T-helper 1 cell treated with Interleukin-12 subunit alpha and Interleukin-12 subunit beta and Interleukin-4 antibody, amounts not matched to agents 30 ng/mL and 1 ng/mL, for 36 hours (primary cell): ENCODE measurements around the gene UTP11. TPM values are rescaled to one million over a fixed set of nuclear protein-coding genes. Genes with fewer than 3 reads are reported as not detected.

ENCODE experiments used
- intact Hi-C: fragments of 100-400 bp; cut with micrococcal nuclease; formaldehyde crosslinking; loops from one replicate; pipeline ENCODE4 v1.15.1; 2024
- total RNA-seq: library from RNA; stranded (reverse); gene quantifications from 2 replicates; pipeline ENCODE4 v1.2.3, GENCODE V29; 2022

Gene UTP11
- total RNA-seq, 1 donor from 2014 or later = 56.2 TPM

DNA sequence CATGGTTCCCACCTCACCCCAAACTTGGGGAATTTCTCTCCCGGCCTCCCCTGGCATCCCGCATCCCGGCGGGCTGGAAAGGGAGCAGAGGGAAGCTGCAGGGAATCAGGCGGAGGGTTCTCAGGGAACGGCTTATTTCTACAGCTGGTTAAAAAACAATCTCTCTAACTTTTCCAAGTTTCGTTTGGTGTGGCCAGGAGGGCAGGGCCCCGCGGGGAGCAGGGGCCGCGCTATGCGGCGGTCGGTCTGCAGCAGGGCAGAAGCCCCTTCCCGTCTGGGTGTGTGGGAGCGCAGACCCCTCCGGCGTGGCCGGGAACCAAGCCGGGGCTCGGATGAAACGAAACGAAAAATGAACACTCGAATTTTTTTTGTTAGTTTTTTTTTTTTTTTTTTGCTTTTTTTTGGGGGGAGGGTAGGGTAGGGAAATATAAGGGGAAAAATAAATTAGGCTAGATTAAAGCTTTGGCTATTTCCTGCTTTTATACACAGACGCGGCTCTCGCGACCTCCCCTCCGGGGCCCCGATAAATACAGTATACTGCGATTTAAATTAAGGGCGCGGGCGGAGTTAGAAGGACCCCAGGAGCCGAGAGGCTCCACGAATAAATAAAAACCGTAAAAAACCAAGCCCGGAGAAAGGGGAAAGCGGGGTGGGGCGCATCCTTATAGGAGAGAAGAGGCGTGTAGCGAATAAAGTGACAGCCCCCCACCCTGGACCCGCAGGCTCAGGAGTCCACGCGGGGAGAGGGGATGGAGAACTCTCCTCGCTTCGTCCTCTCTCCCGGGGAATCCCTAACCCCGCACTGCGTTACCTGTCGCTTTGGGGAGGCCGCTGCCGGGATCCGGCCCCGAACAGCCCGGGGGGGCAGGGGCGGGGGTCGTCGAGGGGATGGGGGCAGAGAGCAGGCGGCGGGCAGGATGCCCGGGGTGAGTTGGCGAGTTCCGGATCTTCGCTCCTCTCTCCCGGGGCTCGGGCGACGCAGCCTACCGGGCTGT lies 32.0 kb downstream of the UTP11 start:
- intact Hi-C loops = loop anchor here (2.0 kb wide), 1 partner anchor 14 kb away; no protein-coding TSS in a partner anchor

DNA sequence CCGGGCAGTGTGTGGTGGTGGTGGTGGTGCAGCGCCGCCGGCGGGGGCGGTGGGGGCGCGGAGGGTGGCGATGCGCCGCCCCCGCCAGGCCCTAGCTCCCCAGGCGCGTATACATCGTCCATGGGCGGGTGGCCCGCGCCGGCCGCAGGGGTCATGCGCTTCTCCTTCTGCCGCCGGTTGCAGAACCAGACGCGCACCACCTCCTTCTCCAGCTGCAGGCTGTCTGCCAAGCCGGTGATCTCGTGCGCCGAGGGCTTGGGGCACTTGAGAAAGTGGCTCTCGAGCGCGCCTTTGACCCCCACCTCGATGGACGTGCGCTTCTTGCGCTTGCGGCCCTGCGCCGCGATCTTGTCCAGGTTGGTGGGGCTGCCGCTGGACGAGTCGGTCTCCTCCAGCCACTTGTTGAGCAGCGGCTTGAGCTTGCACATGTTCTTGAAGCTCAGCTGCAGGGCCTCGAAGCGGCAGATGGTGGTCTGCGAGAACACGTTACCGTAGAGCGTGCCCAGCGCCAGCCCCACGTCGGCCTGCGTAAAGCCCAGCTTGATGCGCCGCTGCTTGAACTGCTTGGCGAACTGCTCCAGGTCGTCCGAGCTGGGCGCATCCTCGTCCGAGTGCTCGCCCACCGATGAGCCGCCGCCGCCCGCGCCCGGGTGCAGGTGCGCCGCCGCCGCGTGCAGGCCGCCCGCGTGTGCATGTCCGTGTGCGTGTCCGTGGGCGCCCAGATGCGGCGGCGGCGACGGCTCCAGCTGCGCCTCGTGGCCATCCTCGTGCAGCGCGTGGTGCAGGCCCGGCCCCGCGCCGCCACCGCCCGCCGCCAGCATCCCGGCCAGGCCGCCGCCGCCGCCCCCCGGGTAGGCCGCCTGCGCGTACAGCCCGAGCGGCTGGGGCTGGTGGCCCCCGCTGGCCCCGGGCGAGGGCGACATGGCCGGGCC lies 33.1 kb downstream of the UTP11 start:
- intact Hi-C loops = loop anchor here (2.0 kb wide), 1 partner anchor 15 kb away; no protein-coding TSS in a partner anchor

DNA sequence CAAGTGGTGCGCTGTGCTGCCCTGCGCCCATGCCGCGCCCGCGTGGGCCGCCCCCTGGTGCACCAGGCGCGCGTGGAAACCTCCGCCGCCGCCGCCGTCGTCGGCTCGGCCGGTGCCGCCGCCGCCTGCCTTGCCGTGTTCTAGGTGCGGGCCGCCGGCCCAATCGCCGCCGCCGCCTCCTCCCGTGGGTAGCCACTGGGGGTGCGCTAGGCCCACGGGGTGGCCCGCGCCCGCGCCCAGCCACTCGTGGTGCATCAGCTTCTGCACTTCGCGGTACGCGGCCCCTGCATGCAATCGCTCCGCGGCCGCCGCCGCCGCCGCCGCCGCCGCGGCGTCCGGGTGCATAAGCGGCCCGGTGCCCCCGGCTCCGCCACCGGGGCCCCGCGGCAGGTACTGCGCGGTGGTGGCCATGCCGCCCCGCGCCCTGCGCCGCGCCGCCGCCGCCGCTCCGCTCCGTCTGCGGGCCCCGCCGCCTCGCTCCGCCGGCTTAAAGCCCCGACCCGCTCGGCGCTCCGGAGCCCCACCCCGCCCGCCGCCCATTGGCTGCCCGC lies 33.9 kb downstream of the UTP11 start, which contains the start of gene POU3F1:
TSS of gene POU3F1 (minus strand) at position 461 of the 551 bp plus-strand sequence. CDS start at position 411, 50 bp downstream.
- intact Hi-C loops = no loop called here

DNA sequence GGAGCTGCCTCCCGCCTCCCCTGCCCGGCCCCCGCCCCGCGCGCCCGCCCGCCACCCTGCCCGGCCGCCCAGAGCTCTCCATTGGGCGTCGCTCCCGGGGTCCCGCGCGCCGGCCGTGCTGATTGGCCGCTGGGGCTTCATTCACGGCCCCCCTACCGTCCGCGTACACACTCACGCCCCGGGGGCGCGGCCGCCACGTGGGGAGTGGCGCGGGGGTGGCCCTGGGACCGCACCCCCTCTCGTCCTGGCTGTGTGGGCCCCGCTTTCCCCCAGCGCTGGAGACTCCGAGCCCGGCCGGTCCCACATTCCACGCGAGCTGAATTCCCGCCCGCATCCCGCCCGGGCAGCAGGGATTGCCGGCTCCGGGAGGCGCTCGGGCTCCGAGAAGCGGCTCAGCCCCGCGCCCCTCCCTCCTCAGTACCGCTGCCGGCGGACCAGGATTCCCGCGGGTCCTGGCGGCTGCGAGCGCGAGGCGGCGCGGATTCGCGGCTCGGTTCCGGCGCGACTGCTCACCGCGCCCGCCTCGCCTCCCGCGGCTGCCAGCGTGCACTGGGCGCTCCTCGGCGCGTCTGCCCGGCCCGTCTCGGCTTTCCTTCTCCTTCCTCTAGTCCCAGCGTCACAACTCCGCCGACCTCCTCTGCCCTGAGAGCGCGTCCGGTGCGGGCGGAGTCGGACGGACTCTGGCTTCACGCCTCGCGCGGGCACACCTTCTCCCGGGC lies 34.5 kb downstream of the UTP11 start:
- intact Hi-C loops = no loop called here

DNA sequence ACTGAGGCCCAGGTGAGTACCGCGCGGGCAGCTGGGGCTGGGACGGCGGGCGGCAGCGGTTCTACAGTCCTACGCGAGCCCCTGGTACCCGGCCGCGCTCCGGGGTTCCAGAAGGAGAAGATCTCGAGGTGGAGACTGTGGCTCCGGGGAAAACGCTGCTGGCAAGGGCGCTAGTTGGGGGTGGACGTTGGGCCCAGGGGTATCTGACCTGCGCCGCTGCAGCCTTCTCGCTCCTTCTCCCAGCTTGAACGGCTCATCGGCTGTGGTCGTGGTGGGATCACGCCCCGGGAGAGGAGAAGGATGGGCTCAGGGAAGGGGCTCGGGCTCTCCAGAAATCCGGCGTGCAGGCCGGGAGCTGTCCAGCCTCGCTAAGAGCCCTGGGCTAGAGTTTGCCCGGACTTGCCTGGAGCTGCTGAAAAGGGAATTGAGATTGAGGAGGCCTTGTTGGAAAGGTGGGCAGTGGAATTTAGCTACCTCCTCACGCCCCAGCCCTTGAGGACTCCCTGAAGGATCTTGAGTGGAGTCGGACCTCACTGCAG lies 35.1 kb downstream of the UTP11 start:
- intact Hi-C loops = no loop called here

DNA sequence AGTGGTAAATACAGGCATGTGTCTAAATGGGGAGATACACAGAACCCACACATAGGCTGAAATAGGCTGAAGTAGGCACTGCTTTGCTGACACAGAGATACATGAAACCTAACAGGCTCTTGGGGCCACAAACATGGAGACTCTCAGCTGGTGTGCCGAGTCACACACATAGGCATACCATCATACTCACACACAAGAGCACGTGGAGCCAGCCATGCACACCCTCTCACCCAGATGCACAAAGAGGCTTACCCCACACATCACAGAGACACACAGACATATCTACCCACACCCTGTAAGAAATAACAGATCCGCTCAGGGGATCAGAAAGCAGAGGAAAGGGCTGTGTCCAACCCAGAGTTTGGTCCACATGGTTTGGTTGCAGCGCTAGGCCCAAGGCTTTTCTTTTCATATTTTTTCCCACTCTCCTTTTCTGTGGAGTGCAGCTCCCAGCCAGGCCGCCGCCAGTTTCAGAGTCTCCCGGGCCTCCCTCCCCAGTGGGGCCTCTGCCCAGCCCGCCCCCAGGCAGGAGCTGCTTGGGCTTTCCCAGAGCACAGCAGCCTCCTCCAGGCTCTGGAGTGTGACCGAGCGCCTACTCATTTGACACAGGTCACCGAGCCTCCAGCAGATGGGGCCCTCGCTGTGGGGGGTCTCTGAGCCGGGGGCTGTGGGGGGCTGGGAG lies 38.0 kb downstream of the UTP11 start:
- intact Hi-C loops = no loop called here

DNA sequence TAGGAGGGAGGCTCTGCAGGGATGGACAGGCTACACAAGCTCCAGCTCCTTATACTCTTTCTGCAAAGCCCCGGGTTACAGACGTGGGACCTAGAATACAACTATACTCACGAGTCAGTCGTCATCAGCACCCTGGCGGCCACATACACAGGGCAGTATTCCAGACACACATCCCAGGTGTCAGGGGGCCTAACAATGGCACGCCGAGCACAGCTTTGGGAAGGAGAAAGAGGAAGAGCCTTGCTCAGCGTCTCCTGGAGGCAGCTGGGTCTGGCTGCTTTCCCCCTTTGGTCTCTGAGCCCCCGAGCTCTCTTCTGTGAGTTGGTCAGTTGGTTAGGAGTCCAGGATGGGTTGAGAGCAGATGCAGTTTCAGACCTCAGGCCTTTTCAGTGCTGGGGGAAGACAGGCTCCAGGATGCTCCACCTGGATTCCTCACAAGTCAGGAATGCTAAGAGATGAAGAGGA lies 38.6 kb downstream of the UTP11 start:
- intact Hi-C loops = no loop called here

DNA sequence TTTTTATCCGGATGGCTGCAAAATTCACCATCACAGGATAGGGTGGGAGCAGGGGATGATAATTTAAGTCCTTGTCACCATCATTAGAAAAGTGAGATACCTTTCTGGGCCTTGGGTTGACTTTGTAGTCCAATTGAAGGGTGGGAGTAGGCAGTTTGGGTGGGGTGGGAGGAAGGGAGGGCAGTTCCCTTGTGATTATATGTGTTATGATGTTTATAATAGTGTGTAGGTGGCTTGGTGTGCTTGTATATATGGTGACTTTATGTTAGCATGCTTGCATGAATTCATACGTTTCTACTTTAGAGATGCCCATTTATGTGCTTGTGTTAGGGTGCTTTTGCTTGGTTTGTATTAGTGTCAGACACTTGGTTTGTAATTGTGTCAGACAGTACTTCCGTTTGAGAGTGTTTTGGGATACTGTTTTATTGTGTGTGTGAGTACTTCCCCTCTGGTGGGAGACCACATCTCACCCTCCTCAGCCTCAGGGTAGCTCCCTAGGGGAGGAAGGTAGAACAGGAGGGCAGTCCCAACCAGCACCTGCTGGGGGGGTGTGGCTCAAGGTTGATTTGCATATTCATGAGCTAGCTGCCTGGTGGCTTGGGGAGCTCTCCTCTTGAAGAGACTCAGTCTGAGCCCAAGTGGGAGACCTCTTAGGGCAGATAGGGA lies 40.3 kb downstream of the UTP11 start:
- intact Hi-C loops = no loop called here

DNA sequence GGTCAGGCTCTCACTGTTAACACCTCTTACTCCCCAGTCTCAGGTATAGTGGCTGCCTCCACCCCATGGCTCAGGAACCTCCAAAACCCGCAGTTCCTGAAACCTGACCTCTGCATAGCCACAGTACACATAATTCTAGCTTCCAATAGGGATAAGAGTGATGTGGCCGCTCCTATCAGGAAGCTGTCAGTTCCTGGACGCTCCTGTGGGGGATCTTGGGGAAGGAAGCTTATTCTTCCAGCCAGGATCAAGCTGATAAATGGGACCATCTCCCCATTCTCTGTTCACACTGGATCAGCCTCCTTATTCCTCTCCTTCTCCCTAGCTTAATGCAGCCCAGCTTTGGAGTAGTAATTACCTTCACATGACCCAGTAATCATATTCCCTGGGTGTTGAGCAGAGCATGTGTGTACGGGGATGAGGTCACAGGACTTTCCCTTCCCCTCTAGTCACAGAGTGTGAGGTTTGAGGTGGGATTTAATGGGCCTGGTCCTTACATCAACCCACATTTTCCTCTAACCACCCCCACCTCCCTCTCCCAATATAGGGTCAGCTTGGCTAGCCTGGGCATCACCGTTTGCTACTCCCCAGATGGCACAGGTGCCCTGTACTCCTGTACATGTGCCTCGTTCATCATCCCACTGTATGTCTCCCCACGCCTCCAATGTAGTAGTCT lies 41.0 kb downstream of the UTP11 start:
- intact Hi-C loops = no loop called here

DNA sequence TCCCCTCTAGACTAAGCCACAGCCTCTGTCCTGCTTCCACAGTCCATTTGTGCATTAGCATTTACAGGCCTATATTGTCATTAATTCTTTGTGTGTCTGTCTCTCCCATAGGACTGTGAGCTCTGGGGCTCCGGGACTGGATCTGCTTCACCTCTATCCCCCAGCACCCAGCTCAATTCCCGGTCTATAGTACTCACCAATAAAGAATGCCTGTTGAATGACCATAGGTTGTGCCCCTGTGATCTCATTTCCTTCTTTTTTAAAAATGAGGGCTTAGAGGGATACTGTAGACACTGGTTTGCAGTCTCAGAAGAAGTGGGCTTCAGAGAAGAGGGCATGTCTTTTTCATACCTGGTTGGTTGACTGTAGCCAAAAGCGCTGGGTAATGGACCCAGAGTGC lies 42.9 kb downstream of the UTP11 start:
- intact Hi-C loops = no loop called here

DNA sequence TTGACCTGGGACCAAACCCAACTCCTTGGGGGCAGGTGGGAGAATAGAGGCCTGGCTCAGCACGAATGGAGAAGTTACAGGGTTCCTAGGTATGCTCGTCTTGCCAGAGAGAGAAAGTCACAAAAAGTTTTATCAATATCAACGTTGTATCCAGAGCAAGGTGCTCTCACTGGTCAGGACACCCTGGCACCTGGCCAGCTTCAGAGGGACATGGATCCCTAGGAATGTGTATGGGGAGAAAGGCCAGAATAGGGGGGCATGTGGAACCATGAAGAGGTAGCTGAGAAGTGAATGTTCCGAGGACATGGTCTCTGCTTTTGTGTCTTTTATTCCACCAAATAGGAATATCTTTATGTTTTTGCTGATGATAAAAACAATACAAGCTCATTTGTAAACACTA lies 43.4 kb downstream of the UTP11 start:
- intact Hi-C loops = no loop called here

DNA sequence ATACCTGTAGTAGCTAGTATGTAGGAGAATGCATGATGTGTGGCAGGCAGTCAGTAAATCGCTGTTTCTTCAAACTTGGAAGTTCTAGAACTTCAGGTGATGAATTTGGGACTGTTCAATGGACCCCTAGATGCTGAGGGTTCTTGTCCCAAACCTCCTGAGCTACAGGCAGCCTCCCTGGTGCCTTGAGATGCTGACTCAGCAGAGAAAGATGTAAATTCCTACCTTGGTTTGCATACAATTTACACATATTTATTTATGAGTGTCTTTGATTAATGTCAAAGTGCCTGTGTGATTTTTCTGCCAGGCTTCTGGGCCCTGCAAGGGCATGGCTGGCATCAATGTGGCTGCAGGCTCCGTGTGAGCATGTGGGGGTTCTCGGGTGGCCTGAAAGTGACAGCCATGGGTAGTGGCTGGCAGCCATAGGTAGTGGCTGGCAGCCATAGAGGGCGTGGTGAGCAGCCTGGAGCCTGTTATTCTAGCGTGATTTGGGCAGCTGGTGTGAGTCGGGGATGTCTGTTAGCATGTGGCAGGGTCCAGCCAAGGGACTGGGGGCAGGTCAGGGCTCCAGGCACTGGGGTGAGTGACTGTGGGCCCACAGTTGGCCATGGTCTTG lies 47.2 kb downstream of the UTP11 start:
- intact Hi-C loops = no loop called here

DNA sequence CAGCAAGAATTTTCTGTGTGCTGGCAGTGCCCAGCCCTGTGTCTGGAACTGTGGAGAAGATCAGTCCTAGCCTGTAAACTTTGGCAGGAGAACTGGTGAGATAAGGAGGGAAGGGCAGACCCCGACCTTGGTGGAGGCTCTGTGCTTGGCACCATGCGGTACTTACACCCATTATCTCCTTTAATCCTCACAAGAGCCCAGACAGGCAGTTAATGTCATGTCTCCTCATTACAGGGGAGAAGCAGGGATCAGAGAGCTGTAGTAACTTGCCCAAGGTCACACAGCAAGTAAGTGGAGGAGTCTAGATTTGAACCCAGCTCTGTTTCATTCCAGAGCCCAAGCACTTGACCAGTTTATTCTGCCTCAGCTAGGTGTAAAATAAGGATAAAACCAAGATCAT lies 48.0 kb downstream of the UTP11 start:
- intact Hi-C loops = no loop called here

DNA sequence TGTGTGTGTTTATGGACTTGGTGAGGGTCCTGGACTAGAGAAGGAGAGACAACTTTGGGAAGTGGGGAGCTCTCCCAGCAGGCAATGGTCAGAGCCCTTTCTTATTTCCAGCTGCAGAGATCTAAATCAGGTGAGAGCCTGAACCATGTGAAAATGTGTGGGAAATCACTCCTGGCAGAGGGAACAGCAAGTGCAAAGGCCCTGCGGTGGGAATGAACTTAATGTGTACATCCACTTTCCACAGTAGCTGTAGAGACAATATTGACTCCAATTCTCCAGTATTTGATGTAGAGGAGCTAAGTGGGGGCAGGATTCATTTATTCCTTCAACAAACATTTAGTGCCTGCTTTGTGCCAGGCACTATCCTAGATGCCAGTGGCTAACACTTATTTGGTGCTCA lies 48.8 kb downstream of the UTP11 start:
- intact Hi-C loops = no loop called here

DNA sequence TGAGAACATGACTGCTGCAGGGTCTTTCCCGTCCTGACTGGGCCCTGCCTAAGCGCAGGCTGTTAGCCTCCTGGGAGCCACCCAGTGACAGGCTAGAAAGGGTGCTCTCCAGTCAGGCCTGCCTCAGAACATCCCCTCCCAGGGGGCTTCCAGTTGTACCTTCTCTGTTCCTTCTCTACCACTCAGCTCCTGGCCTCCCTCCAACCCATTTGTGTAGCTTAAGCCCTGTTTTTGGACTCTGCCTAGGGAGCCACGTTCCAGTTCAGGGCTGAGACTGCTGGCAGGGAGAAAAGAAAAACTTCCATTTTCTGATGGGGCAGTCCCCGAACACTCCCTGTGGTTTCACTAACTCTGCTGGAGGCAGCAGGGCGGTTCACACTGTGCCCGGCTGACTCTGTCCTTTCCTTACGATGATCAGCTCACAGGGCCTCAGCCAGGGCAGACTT lies 49.4 kb downstream of the UTP11 start:
- intact Hi-C loops = no loop called here

DNA sequence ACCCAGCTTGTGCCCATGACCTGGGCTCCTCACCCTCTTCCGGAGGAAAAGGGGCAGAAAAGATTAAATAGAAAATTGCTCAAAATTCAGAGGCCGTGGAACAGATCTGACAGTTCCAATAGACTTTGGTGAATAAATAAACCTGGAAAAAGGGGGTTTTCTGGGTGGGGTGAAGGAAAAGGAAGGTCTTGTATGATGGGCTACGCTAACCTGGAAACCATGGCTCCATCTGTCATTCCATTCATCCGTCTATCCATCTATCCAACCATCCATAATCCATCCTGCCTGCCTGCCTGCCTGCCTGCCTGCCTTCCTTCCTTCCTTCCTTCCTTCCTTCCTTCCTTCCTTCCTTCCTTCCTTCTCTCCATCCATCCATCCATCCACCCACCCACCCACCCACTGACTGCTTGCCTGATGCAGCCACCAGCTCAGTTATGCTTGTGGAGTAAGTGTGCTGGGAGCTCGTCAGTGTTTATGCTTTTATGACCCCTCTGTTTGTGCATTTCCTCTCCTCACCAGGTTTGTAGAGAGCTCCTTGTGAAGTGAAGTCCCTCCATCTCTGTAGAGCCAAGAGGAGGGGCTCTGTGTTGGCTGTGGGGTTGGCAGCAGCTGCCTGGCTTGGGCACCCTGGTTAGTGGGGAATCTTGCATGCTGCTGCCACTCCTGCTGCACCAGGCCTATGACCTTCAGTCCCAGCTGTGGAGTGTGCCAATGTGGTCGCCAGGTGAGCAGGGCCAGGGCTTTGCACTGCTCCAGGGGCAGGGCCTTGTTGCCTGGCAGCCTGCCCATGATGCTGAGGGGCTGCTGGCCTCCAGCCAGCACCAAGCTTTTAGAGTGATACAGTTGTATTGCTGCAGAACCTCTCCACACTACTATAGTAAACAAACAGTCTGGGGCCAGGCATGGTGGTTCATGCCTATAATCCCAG lies 50.1 kb downstream of the UTP11 start:
- intact Hi-C loops = no loop called here

DNA sequence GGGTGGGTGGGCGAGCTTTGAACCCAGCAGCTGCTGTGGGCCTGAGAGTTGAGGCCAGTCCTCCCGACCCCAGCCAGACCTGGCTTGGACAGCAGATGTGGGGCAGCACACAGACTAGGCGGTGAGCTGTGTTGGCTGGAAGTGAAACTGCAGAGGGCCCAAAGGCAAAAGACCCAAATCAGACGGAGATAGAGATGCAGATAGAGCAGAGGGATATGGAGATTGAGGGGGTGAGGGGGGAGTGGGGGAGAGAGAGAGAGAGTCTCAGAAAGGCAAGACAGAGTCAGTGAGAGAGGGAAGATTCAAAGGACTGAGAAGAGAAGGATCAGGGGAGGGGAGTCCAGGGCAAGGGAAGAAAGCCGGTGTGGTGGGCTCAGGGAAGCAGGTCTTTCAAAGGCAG lies 51.1 kb downstream of the UTP11 start:
- intact Hi-C loops = no loop called here
